Measurements from ENCODE around the gene SUCLG2.
"Not testable (repeated sequence)": the region's sequence is repeated elsewhere in the genome, so short reads cannot be mapped to it uniquely, and the experiment has no call there.

The SUCLG2 gene

DNA sequence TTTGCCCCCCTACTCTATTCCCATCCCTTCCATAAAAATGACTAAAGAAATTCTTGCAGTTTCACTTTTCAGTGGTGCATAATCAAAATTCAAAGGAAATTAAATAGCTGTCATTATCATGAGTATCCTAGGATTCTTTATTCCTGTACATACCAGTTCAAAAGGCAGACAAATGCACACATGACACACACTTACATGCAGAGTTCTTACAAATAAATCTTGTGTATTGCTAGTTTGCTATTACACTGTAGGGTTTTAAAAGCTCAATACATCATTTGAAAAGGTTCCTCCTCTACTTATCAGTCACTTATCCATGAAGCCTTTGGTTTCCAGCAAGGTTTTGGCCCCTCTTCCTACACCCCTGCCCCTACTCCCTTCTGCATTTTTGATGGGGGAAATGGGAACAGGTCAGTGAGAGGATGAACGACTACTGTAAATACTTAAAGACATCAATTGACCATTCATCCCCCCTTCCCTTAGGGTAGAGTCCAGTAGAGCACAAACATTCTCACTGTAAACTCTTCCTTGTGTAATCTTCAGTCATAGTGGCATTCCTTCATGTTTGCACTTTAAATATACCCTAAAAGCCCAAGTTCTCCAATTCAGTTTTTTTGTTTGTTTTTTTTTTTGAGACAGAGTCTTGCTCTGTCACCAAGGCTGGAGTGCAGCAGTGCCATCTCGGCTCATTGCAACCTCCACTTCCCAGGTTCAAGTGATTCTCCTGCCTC lies 92.6 kb downstream of the SUCLG2 start:
- DNase-seq (ENCODE audit: low read depth, low spot score) = no peak

DNA sequence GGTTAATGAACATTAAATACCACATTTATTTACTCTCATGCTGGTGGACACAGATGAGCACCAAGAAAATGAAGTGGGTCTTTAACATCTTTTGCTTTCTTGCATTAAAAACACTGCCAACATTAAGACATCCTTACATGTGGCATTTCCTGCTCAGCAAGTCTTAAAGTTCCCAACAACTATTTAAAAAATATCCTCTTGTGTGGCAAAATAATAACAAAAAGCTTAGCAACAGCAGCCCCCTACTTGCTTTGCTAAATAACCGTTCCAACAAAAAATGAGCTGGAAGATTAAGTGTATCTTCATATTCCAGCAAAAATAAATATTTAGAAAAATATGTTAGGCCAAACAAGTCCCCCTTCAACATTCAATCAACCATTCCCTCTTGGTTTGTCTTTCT lies 93.1 kb downstream of the SUCLG2 start:
- no peak for DNase-seq (ENCODE audit: low read depth, low spot score)

GRCh38 chr3:67559029-67559605 lies 95.3 kb downstream of the SUCLG2 start:
- no peak for DNase-seq (ENCODE audit: low read depth, low spot score)

DNA sequence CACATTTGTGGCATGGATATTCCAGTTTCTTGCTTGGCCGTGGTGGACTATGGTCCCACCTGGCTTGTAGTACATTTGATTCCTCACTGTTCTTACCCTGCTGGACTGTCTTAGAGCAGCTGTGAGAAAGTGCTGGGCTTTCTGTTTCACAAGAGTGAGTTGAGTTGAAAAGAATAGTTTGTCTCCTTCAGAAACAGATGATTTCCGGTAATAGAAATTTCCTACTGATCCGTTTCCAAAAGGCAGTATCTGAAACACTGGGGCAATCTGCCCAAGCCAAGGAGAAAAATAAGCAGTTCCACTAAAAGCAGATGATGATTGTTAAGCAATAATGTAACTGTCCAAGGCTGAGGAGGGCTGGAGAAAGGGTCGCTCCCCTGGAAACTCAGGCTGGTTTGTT lies 96.0 kb downstream of the SUCLG2 start:
- DNase-seq (ENCODE audit: low read depth, low spot score) = no peak

- no peak for DNase-seq (ENCODE audit: low read depth, low spot score)
Measured at GRCh38 chr3:67557848-67558355, 96.5 kb downstream of the SUCLG2 start.

GRCh38 chr3:67551361-67552016 lies 102.9 kb downstream of the SUCLG2 start:
- no peak for DNase-seq (ENCODE audit: low read depth, low spot score)

- DNase-seq (ENCODE audit: low read depth, low spot score) = no peak
Measured at GRCh38 chr3:67550541-67550940, 103.9 kb downstream of the SUCLG2 start.

GRCh38 chr3:67542502-67543250 lies 111.7 kb downstream of the SUCLG2 start:
- DNase-seq (ENCODE audit: low read depth, low spot score) = not testable (repeated sequence)

- no peak for DNase-seq (ENCODE audit: low read depth, low spot score)
Measured at GRCh38 chr3:67540198-67540894, 114.1 kb downstream of the SUCLG2 start.

DNA sequence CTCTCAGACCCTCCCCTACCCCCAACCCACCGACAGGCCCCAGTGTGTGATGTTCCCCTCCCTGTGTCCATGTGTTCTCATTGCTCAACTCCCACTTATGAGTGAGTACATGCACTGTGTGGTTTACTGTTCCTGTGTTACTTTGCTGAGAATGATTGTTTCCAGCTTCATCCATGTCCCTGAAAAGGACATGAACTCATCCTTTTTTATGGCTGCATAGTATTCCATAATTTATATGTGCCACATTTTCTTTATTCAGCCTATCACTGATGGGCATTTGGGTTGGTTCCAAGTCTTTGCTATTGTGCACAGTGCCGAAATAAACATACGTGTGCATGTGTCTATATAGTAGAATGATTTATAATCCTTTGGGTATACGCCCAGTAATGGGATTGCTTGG lies 117.2 kb downstream of the SUCLG2 start:
- DNase-seq (ENCODE audit: low read depth, low spot score) = not testable (repeated sequence)

GRCh38 chr3:67535006-67535405 lies 119.4 kb downstream of the SUCLG2 start:
- DNase-seq (ENCODE audit: low read depth, low spot score) = no peak

DNA sequence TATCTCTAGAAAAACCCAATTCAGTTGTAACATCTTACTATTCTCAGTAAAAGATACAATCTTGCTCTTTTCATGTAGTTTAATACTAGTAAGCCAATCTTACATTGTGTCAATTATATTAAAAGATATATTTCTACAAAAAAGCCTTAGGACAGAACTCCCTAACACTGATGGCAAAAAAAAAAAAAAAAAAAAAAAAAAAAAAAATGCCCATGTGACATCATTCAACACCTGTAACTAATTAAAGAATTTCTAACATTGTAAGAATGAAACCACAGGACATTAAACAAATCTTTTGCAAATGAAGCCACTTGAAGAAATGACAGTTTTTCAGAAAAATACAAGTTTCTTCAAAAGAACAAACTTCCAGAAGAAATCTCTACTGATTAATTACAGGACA lies 119.8 kb downstream of the SUCLG2 start:
- no peak for DNase-seq (ENCODE audit: low read depth, low spot score)

GRCh38 chr3:67531181-67532101 lies 123.0 kb downstream of the SUCLG2 start:
- no peak for DNase-seq (ENCODE audit: low read depth, low spot score)

GRCh38 chr3:67529915-67530314 lies 124.5 kb downstream of the SUCLG2 start:
- DNase-seq (ENCODE audit: low read depth, low spot score) = no peak

DNA sequence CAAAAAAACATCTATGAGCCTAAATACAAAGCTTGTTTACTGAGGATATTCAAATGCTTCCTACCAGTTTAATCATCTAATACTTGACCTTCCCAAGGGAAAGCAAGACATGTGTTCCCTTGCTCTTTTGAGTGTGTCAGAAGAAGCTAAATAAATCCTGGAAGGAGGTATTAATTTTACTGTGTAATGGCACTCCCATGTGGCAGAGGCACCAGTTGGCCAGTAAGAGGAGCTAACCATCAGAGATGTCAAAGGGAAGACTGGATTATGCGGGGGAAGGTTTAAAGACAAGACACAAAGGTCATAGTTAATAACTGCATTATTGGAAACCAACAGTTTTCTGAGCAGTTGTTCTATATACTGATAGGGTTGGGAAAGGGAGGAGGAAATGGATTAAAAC lies 125.1 kb downstream of the SUCLG2 start:
- DNase-seq (ENCODE audit: low read depth, low spot score) = no peak

DNA sequence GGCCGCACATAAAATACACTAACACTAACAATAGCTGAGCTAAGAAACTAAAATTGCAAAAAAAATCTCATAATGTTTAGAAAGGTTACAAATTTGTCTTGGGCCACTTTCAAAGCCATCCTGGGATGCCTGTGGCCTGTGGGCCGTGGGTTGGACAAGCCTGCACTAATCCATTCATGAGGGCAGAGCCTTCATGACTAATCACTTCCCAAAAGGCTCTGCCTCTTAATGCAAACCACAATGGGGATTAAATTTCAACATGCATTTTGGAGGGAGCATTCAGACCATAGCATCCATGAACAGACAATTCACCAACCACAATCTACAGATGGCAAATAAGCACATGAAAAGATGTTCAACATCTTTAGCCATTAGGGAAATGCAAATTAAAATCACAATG lies 128.2 kb downstream of the SUCLG2 start:
- DNase-seq (ENCODE audit: low read depth, low spot score) = no peak

DNA sequence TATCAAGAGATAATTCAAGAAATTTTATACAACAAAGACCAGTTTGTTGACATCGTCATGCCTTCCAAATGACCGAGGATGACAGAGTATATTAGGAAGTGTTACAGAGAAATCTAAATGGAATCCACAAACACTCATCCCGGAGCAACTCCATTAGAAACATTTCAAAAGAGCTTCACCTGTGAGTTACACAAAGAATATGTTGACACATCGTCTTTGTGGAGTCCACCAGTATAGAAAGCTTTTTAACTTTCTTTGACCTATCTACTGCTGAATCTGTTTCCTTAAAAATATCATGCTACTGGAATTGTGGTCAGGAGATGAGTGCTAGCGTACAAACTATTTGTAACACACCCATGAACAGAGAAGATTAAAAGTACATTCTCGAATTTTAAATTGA lies 130.4 kb downstream of the SUCLG2 start:
- no peak for DNase-seq (ENCODE audit: low read depth, low spot score)

GRCh38 chr3:67522081-67522480 lies 132.3 kb downstream of the SUCLG2 start:
- DNase-seq (ENCODE audit: low read depth, low spot score) = no peak

DNA sequence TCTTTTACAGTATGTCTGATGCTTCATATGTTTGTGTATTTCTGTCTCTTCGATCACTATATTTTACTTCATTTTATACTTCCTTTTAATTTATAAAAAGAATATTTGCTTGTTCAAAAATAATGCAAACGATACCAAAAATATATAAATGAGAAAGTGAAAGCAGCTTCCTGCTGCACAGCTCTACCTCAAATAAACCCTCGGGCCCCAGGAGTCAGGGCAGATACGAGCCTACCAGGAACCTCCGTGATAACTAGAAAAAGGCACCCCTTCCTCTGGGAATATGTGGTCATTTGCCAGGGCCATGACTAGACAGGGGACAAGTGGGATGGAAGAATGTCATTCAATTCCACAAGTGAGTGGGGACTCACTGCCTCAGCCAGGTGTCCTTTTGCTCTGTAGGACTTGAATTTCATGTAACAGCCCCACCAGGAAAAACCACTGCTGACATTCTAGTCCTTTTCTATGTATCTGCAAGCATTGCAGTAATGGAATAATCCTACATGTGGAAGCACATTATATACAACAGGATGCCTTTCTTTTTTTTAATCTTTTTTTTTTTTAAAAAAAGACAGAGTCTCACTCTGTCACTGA lies 133.3 kb downstream of the SUCLG2 start:
- DNase-seq (ENCODE audit: low read depth, low spot score) = no peak

DNA sequence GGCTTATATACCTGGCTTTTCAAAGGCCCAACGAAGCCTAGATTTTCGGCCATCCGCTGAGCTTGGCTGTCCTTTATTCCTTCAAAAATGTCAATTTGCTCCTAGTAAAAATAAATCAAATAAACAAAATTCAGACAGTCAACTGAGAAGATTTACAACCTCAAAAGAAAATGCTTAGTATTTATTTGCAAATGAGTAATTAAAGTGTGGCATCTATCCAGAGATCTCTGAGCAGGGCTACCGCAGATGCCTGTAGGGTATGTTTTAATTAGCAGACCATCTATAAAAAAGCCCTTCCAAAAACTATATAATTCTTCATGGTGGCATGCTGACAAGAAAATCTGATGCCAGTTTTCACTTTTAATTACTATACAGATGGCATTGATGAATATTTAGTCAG lies 136.2 kb downstream of the SUCLG2 start:
- DNase-seq (ENCODE audit: low read depth, low spot score) = no peak

Data from ELF-1 (cell line).